GM12878 (cell line): ENCODE results near the gene ZNF780B. TPM values are rescaled to one million over a fixed set of nuclear protein-coding genes. Genes with fewer than 3 reads are reported as not detected.

Experiments
- ATAC-seq: fragments of 200-7000 bp; cut with Tn5 transposase; 3 replicates; pipeline ENCODE4 v1.9.1; 2020; ENCODE audit warnings: mild to moderate bottlenecking, moderate library complexity
- BruUV-seq: library from RNA; stranded (reverse); fragments of 400-500 nt; replicated peaks from 2 replicates; lab custom pipeline; 2021; lab: Mats Ljungman, UMichigan
- CTCF ChIA-PET: fragments of 300-600 bp; sonication (Branson Sonifier 250); formaldehyde crosslinking; extraction: SDS; loops from one replicate; lab custom pipeline; 2021; ENCODE audit warnings: inconsistent platforms; lab: Yijun Ruan, JAX
- POLR2A ChIA-PET: fragments of 350-600 bp; formaldehyde crosslinking; extraction: SDS; loops from one replicate; lab custom pipeline; 2021; ENCODE audit warnings: inconsistent platforms; lab: Charles Lee
- RAD21 ChIA-PET: fragments of 300-600 bp; sonication (Branson Sonifier 250); formaldehyde crosslinking; loops from one replicate; lab custom pipeline; 2023; ENCODE audit warnings: antibody characterized with exemption; ENCODE audit not compliant: unreplicated experiment; lab: Charles Lee
- SMC1A ChIA-PET: fragments of 300-600 bp; sonication (Branson Sonifier 250); formaldehyde crosslinking; loops from one replicate; lab custom pipeline; 2023; ENCODE audit not compliant: unreplicated experiment, uncharacterized antibody; lab: Charles Lee
- DNase-seq: peaks from one replicate; pipeline ENCODE4 v3.0.0-alpha.2; 2011; ENCODE audit warnings: low read depth, low spot score
- FAIRE-seq: peaks from 3 replicates; lab custom pipeline; 2011; peaks lifted over from hg19 to GRCh38; lab: Jason Lieb, UNC
- H2AFZ ChIP-seq: 2 replicates; pipeline ENCODE4 v1.6.0; 2011; ENCODE audit warnings: low read depth, low read length, control low read depth; ENCODE audit not compliant: control insufficient read depth
- H3K27ac ChIP-seq: 2 replicates; pipeline ENCODE4 v1.5.1; 2011; ENCODE audit warnings: control low read depth; ENCODE audit not compliant: control insufficient read depth, insufficient read depth
- H3K27me3 ChIP-seq, 2 experiments: replicated peaks in 1 of 2; 2 replicates each; pipeline versions ENCODE4 v1.6.0 to v1.6.1; 2011; ENCODE audit warnings: low read length in 1 of 2; ENCODE audit not compliant: control insufficient read depth in 2 of 2, insufficient read depth in 2 of 2
- H3K36me3 ChIP-seq, 2 experiments: 2 replicates each; pipeline ENCODE4 v1.5.1; 2011; ENCODE audit warnings: low read length in 1 of 2; ENCODE audit not compliant: control insufficient read depth in 2 of 2, insufficient read depth in 2 of 2
- H3K4me1 ChIP-seq: 2 replicates; pipeline ENCODE4 v1.6.1; 2011; ENCODE audit warnings: mild to moderate bottlenecking, low read length, moderate library complexity, mixed read lengths; ENCODE audit not compliant: control insufficient read depth, insufficient read depth
- H3K4me2 ChIP-seq: 2 replicates; pipeline ENCODE4 v1.6.0; 2011; ENCODE audit warnings: control low read depth; ENCODE audit not compliant: control insufficient read depth, insufficient read depth
- H3K4me3 ChIP-seq: fragments of 200-600 bp; sonication (generic); 2 replicates; pipeline ENCODE4 v1.5.1; 2016
- H3K79me2 ChIP-seq: 2 replicates; pipeline ENCODE4 v1.6.0; 2011; ENCODE audit warnings: low read length; ENCODE audit not compliant: control insufficient read depth, insufficient read depth
- H3K9ac ChIP-seq: 2 replicates; pipeline ENCODE4 v1.8.0; 2011; ENCODE audit warnings: low read length, control low read depth, mixed read lengths; ENCODE audit not compliant: control insufficient read depth, insufficient read depth
- H3K9me3 ChIP-seq: replicated peaks from 3 replicates; pipeline ENCODE4 v1.5.1; 2011; ENCODE audit warnings: mild to moderate bottlenecking, low read length; ENCODE audit not compliant: control insufficient read depth, insufficient read depth
- H4K20me1 ChIP-seq: 2 replicates; pipeline ENCODE4 v1.6.0; 2011; ENCODE audit not compliant: control insufficient read depth, insufficient read depth
- CUX1 ChIP-seq: IDR thresholded peaks from 2 replicates; pipeline ENCODE4 v1.6.1; 2012; ENCODE audit warnings: improper control_type of control experiment, low read depth, low read length; ENCODE audit not compliant: insufficient replicate concordance
- E4F1 ChIP-seq: fragments of 450-650 bp; IDR thresholded peaks from 2 replicates; pipeline ENCODE4 v1.6.1; 2018; ENCODE audit warnings: borderline replicate concordance, mild to moderate bottlenecking; ENCODE audit not compliant: partially characterized antibody
- IRF3 ChIP-seq: fragments of 450-650 bp; IDR thresholded peaks from 2 replicates; pipeline ENCODE4 v1.6.1; 2014; ENCODE audit warnings: mild to moderate bottlenecking
- MXI1 ChIP-seq: fragments of 150-350 bp; IDR thresholded peaks from 2 replicates; pipeline ENCODE4 v1.6.1; 2011; ENCODE audit warnings: low read depth, mild to moderate bottlenecking, inconsistent platforms, low read length, improper control_type of control experiment
- PKNOX1 ChIP-seq: fragments of 450-650 bp; IDR thresholded peaks from 2 replicates; pipeline ENCODE4 v1.6.1; 2016; ENCODE audit warnings: mild to moderate bottlenecking
- RELB ChIP-seq: fragments of 450-650 bp; IDR thresholded peaks from 2 replicates; pipeline ENCODE4 v1.6.1; 2017; ENCODE audit warnings: low read depth, mild to moderate bottlenecking, moderate library complexity
- ZNF384 ChIP-seq: IDR thresholded peaks from 2 replicates; pipeline ENCODE4 v1.6.1; 2012; ENCODE audit warnings: low read depth, mild to moderate bottlenecking, low read length, improper control_type of control experiment, borderline replicate concordance
- WGBS: methylation state at CpG from one replicate; pipeline ENCODE4 v1.1.6; 2016; ENCODE audit warnings: low lambda C conversion rate; ENCODE audit not compliant: insufficient replicate concordance, insufficient coverage; ENCODE audit errors: missing lambda C conversion rate; 5-methylcytosine and 5-hydroxymethylcytosine counted together
- in situ Hi-C: fragments of 300-500 bp; cut with MboI; formaldehyde crosslinking; loops from 9 replicates; pipeline ENCODE4 v1.14.3; 2018; ENCODE audit warnings: mixed read lengths
- intact Hi-C: fragments of 100-400 bp; cut with micrococcal nuclease; formaldehyde crosslinking; loops from one replicate; pipeline ENCODE4 v1.14.2; 2022; ENCODE audit not compliant: unreplicated experiment
- polyA plus RNA-seq, 11 experiments: library from polyadenylated mRNA; depleted of rRNA in 4 of 11; unstranded in 6 of 11; stranded (reverse) in 5 of 11; fragments of >200 nt; fragmentation: Nextera tagmentation in 4 of 11; fragmentation: Illumina TruSeq in 1 of 11; extraction: Ambion mirVana in 4 of 11; extraction: Trizol in 1 of 11; gene quantifications; 1 replicate in 1 of 11; 2 replicates in 10 of 11; pipeline versions ENCODE4 v1.2.1 to v1.2.3, GENCODE V29; 2011 to 2016; ENCODE audit warnings: inconsistent platforms in 2 of 11, missing spikeins in 2 of 11, low read depth in 1 of 11
- total RNA-seq, 4 experiments: library from RNA; depleted of rRNA in 3 of 4; stranded (reverse); fragments of >200 nt in 3 of 4; fragmentation: Illumina TruSeq in 1 of 4; extraction: Trizol in 1 of 4; gene quantifications; 2 replicates each; pipeline versions ENCODE4 v1.2.1 to v1.2.3, GENCODE V29; 2013 to 2021

Gene ZNF780B
- total and polyA plus RNA-seq, 10 of the 15 experiments (the other 5 are each of a cell fraction or from before 2014, with no cell fraction given): 7.3 to 24.0 (median 12.3) TPM

- Histone ChIP-seq H4K20me1 (no peaks in the 10 kb centered on the region), H3K9me3 (peaks cover 14% of the 10 kb centered on the region), H2AFZ (no peak overlapping the region), H3K36me3 (no peaks in the 10 kb centered on the region; a peak in 2 of 4 replicates), H3K27ac (no peak overlapping the region), H3K4me1 (no peaks in the 10 kb centered on the region; the same call in 1 of the 2 replicates), H3K4me2 (peak overlapping the region; percentile 70), H3K4me3 (peak overlapping the region; percentile 72), H3K27me3 (no peaks in the 10 kb centered on the region), H3K9ac (no peak overlapping the region), H3K79me2 (peaks cover 20% of the 10 kb centered on the region)
- in situ Hi-C loops: no loop called here
- no TSS peak for BruUV-seq
- CTCF ChIA-PET: interaction anchor here (1.5 kb wide), 1 partner anchor 54 kb away, joined by 4 read pairs; no protein-coding TSS in a partner anchor
- no peak for FAIRE-seq
- no peak for DNase-seq
- 97% methylated on average over 9 of the region's 9 CpGs for WGBS
- no peak for ATAC-seq
- RAD21 ChIA-PET: interaction anchor here (1.0 kb wide), 1 partner anchor 58 kb away, joined by 3 read pairs; the partner anchor contains the start of gene ZNF546
- SMC1A ChIA-PET: interaction anchor here (0.9 to 1.4 kb wide), 2 partner anchors 53 to 85 kb away, joined by 3 read pairs; no protein-coding TSS in a partner anchor
- POLR2A ChIA-PET: interaction anchor here (0.6 kb wide), 2 partner anchors 11 to 29 kb away, joined by 3 to 6 read pairs; no protein-coding TSS in a partner anchor
- intact Hi-C loops: no loop called here
- TF ChIP-seq E4F1 (no peak), RELB (no peak), CUX1 (no peak), IRF3 (no peak), MXI1 (no peak), PKNOX1 (no peak), ZNF384 (no peak)
Observed at GRCh38 chr19:40054632-40055031, 1.4 kb downstream of the ZNF780B start.
